NB4 (cell line): ENCODE measurements around the gene NFATC2.

Experiments
- DNase-seq: peaks from one replicate; pipeline ENCODE4 v3.0.0; 2010; ENCODE audit warnings: low read depth
- H3K4me3 ChIP-seq: one replicate; pipeline ENCODE4 v1.5.1; 2011; ENCODE audit warnings: mild to moderate bottlenecking, low read depth, low read length, moderate library complexity
- CTCF ChIP-seq: IDR thresholded peaks from one replicate; pipeline ENCODE4 v1.5.1; 2012; ENCODE audit warnings: low read depth, low read length
- MAX ChIP-seq: IDR thresholded peaks from 2 replicates; pipeline ENCODE4 v1.6.1; 2011; ENCODE audit warnings: low read depth, low read length
- MYC ChIP-seq: IDR thresholded peaks from 2 replicates; pipeline ENCODE4 v1.6.1; 2011; ENCODE audit warnings: low read depth, low read length
- POLR2A ChIP-seq: IDR thresholded peaks from 2 replicates; pipeline ENCODE4 v1.6.1; 2011; ENCODE audit warnings: mild to moderate bottlenecking; ENCODE audit not compliant: insufficient read length; ENCODE audit errors: extremely low read depth

Gene NFATC2

GRCh38 chr20:51532577-51533191, 9.8 kb downstream of the NFATC2 start:
- no peak overlapping the region for H3K4me3 ChIP-seq
- TF ChIP-seq CTCF, result no peak
- no peak for TF ChIP-seq MAX
- no peak for TF ChIP-seq POLR2A
- DNase-seq, result no peak

GRCh38 chr20:51531712-51532456, 10.6 kb downstream of the NFATC2 start:
- TF ChIP-seq MAX (no peak), MYC (no peak), POLR2A (no peak), CTCF (no peak)
- DNase-seq, result no peak
- H3K4me3 ChIP-seq, result no peak overlapping the region

GRCh38 chr20:51531141-51531710, 11.3 kb downstream of the NFATC2 start:
- TF ChIP-seq POLR2A (no peak), MAX (no peak), MYC (no peak), CTCF (no peak)
- H3K4me3 ChIP-seq, result no peak overlapping the region
- DNase-seq, result no peak

GRCh38 chr20:51529758-51530157, 12.8 kb downstream of the NFATC2 start:
- TF ChIP-seq MAX, result no peak
- no peak for TF ChIP-seq CTCF
- no peak overlapping the region for H3K4me3 ChIP-seq
- DNase-seq, result no peak

- no peak overlapping the region for H3K4me3 ChIP-seq
- DNase-seq, result no peak
- TF ChIP-seq POLR2A (no peak), CTCF (no peak), MYC (no peak), MAX (no peak)
These were observed 13.3 kb downstream of the NFATC2 start for GRCh38 chr20:51529081-51529681.
